Hepatocyte (in vitro differentiated cells): ENCODE results near the gene ENTR1.

Experiments used
- EZH2 ChIP-seq: fragments of 200-600 bp; sonication (generic); IDR thresholded peaks from 2 replicates; pipeline ENCODE4 v1.6.1; 2016; ENCODE audit warnings: antibody characterized with exemption, mild to moderate bottlenecking, borderline replicate concordance
- EZH2phosphoT487 ChIP-seq: fragments of 200-600 bp; sonication (generic); IDR thresholded peaks from one replicate; pipeline ENCODE4 v1.6.1; 2018; ENCODE audit warnings: antibody characterized with exemption, mild to moderate bottlenecking, low read depth, moderate library complexity; ENCODE audit not compliant: unreplicated experiment, severe bottlenecking
- TF ChIP-seq, protein P1 (sequence below): fragments of 200-600 bp; sonication (generic); IDR thresholded peaks from 2 replicates; pipeline ENCODE4 v1.5.1; 2016; ENCODE audit warnings: antibody characterized with exemption, mild to moderate bottlenecking; ENCODE audit not compliant: poor library complexity

- no peak for TF ChIP-seq EZH2phosphoT487
- TF ChIP-seq, protein P1, sequence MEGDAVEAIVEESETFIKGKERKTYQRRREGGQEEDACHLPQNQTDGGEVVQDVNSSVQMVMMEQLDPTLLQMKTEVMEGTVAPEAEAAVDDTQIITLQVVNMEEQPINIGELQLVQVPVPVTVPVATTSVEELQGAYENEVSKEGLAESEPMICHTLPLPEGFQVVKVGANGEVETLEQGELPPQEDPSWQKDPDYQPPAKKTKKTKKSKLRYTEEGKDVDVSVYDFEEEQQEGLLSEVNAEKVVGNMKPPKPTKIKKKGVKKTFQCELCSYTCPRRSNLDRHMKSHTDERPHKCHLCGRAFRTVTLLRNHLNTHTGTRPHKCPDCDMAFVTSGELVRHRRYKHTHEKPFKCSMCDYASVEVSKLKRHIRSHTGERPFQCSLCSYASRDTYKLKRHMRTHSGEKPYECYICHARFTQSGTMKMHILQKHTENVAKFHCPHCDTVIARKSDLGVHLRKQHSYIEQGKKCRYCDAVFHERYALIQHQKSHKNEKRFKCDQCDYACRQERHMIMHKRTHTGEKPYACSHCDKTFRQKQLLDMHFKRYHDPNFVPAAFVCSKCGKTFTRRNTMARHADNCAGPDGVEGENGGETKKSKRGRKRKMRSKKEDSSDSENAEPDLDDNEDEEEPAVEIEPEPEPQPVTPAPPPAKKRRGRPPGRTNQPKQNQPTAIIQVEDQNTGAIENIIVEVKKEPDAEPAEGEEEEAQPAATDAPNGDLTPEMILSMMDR, result no peak
- TF ChIP-seq EZH2, result no peak
These were observed 14.4 kb upstream of the ENTR1 start for GRCh38 chr9:136424750-136425362.
